ENCODE results near the gene PNRC1.
"Not testable (repeated sequence)": the region's sequence is repeated elsewhere in the genome, so short reads cannot be mapped to it uniquely, and the experiment has no call there.

The PNRC1 gene

DNA sequence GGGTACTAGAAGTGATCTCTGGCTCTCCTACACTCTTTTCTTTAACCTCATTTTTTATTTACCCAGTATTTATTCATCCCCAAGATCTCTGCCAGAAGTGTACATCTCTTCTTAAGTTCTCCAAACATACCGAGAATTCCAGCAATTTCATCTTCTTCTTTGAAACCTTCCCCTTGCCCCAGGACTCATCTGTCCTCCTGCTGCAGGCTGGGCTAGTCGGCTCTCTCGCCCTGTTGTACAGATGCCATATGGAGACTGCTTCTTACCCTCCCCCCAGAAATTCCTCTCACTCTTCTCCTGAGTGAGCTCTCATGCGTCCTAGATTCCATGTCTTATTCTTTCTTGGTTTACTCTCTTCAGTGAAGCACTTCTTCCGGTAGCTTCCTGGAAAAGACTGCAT, 21.9 kb upstream of the PNRC1 start:
- no peak overlapping the region for H3K27ac ChIP-seq (ENCODE audit: low read length)
- no peak overlapping the region for H3K9ac ChIP-seq (ENCODE audit: low read length)
- H3K4me1 ChIP-seq (ENCODE audit: low read length): no peaks in the 10 kb centered on the region
- H3K4me2 ChIP-seq (ENCODE audit: low read length): no peak overlapping the region
- no peak overlapping the region for H2AFZ ChIP-seq (ENCODE audit: low read depth, low read length)
- H3K9me3 ChIP-seq (ENCODE audit: insufficient read depth, low read length): no peaks in the 10 kb centered on the region
- no peaks in the 10 kb centered on the region for H3K79me2 ChIP-seq (ENCODE audit: low read length)
- no peak overlapping the region for H3K4me3 ChIP-seq (ENCODE audit: low read length)
- H3K27me3 ChIP-seq (ENCODE audit: low read depth, low read length): no peaks in the 10 kb centered on the region
- TF ChIP-seq, protein P1, sequence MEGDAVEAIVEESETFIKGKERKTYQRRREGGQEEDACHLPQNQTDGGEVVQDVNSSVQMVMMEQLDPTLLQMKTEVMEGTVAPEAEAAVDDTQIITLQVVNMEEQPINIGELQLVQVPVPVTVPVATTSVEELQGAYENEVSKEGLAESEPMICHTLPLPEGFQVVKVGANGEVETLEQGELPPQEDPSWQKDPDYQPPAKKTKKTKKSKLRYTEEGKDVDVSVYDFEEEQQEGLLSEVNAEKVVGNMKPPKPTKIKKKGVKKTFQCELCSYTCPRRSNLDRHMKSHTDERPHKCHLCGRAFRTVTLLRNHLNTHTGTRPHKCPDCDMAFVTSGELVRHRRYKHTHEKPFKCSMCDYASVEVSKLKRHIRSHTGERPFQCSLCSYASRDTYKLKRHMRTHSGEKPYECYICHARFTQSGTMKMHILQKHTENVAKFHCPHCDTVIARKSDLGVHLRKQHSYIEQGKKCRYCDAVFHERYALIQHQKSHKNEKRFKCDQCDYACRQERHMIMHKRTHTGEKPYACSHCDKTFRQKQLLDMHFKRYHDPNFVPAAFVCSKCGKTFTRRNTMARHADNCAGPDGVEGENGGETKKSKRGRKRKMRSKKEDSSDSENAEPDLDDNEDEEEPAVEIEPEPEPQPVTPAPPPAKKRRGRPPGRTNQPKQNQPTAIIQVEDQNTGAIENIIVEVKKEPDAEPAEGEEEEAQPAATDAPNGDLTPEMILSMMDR (IDR thresholded peaks at IDR 0.05; ENCODE audit: low read depth, low read length): no peak
- TF ChIP-seq EZH2phosphoT487 (IDR thresholded peaks at IDR 0.05; ENCODE audit: low read depth): no peak
- H4K20me1 ChIP-seq (ENCODE audit: insufficient read depth, low read length): no peaks in the 10 kb centered on the region
- H3K36me3 ChIP-seq (replicated peaks; ENCODE audit: low read depth, low read length): no peaks in the 10 kb centered on the region

GRCh38 chr6:89059227-89059626, 21.3 kb upstream of the PNRC1 start:
- no peak overlapping the region for H3K27ac ChIP-seq (ENCODE audit: low read length)
- no peak overlapping the region for H3K4me3 ChIP-seq (ENCODE audit: low read length)
- no peaks in the 10 kb centered on the region for H3K27me3 ChIP-seq (ENCODE audit: low read depth, low read length)
- no peaks in the 10 kb centered on the region for H3K4me1 ChIP-seq (ENCODE audit: low read length)
- no peak overlapping the region for H2AFZ ChIP-seq (ENCODE audit: low read depth, low read length)
- no peaks in the 10 kb centered on the region for H3K36me3 ChIP-seq (replicated peaks; ENCODE audit: low read depth, low read length)
- H3K9ac ChIP-seq (ENCODE audit: low read length): no peak overlapping the region
- no peaks in the 10 kb centered on the region for H3K9me3 ChIP-seq (ENCODE audit: insufficient read depth, low read length)
- H4K20me1 ChIP-seq (ENCODE audit: insufficient read depth, low read length): no peaks in the 10 kb centered on the region
- H3K4me2 ChIP-seq (ENCODE audit: low read length): no peak overlapping the region
- TF ChIP-seq, protein P1 (IDR thresholded peaks at IDR 0.05; ENCODE audit: low read depth, low read length): no peak
- no peak for TF ChIP-seq EZH2phosphoT487 (IDR thresholded peaks at IDR 0.05; ENCODE audit: low read depth)
- H3K79me2 ChIP-seq (ENCODE audit: low read length): no peaks in the 10 kb centered on the region

DNA sequence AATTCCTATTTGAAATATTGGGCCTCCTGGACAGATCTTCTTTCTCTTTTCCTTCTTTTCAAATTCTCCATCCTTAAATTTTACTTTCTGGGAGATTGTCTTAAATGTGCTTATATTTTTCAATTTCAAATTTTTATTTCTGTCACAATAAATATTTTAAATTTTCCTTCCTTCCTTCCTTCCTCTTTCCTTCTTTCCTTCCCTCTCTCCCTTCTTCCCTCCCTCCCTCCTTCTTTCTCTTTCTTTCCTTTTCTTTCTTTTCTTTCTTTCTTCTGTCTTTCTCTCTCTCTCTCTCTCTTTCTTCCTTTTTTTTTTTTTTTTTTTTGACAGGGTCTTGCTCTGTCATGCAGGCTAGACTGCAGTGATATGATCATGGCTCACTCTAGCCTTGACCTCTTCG, 16.7 kb upstream of the PNRC1 start:
- TF ChIP-seq EZH2phosphoT487 (IDR thresholded peaks at IDR 0.05; ENCODE audit: low read depth): no peak
- TF ChIP-seq, protein P1 (IDR thresholded peaks at IDR 0.05; ENCODE audit: low read depth, low read length): no peak
- no peaks in the 10 kb centered on the region for H3K9me3 ChIP-seq (ENCODE audit: insufficient read depth, low read length)
- H4K20me1 ChIP-seq (ENCODE audit: insufficient read depth, low read length): no peaks in the 10 kb centered on the region

DNA sequence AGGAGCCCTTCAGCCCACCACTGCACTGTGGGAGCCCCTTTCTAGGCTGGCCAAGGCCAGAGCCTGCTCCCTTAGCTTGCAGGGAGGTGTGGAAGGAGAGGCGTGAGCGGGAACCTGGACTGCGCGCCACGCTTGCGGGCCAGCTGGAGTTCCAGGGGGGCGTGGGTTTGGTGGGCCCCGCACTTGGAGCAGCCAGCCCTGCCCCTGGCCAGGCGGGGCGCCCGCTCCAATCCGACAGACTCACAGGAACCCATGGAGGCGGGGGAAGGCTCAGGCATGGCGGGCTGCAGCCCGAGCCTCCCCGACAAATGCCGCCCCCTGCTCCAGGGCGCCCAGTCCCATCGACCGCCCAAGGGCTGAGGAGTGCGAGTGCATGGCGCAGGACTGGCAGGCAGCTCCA, 15.6 kb upstream of the PNRC1 start:
- not testable (repeated sequence) for H3K36me3 ChIP-seq (replicated peaks; ENCODE audit: low read depth, low read length); H3K4me1 ChIP-seq (ENCODE audit: low read length); H3K27ac ChIP-seq (ENCODE audit: low read length); H2AFZ ChIP-seq (ENCODE audit: low read depth, low read length); H3K79me2 ChIP-seq (ENCODE audit: low read length); H3K9ac ChIP-seq (ENCODE audit: low read length); H3K27me3 ChIP-seq (ENCODE audit: low read depth, low read length); H3K4me2 ChIP-seq (ENCODE audit: low read length); H4K20me1 ChIP-seq (ENCODE audit: insufficient read depth, low read length); H3K9me3 ChIP-seq (ENCODE audit: insufficient read depth, low read length); H3K4me3 ChIP-seq (ENCODE audit: low read length)

More for the DNA sequence above, 16.7 kb upstream of the PNRC1 start:
- H3K27ac ChIP-seq (ENCODE audit: low read length): no peak overlapping the region
- no peak overlapping the region for H3K4me2 ChIP-seq (ENCODE audit: low read length)
- H3K36me3 ChIP-seq (replicated peaks; ENCODE audit: low read depth, low read length): no peaks in the 10 kb centered on the region
- no peaks in the 10 kb centered on the region for H3K79me2 ChIP-seq (ENCODE audit: low read length)
- no peak overlapping the region for H3K9ac ChIP-seq (ENCODE audit: low read length)
- no peak overlapping the region for H3K4me3 ChIP-seq (ENCODE audit: low read length)
- no peaks in the 10 kb centered on the region for H3K27me3 ChIP-seq (ENCODE audit: low read depth, low read length)
- H3K4me1 ChIP-seq (ENCODE audit: low read length): no peaks in the 10 kb centered on the region
- no peak overlapping the region for H2AFZ ChIP-seq (ENCODE audit: low read depth, low read length)

DNA sequence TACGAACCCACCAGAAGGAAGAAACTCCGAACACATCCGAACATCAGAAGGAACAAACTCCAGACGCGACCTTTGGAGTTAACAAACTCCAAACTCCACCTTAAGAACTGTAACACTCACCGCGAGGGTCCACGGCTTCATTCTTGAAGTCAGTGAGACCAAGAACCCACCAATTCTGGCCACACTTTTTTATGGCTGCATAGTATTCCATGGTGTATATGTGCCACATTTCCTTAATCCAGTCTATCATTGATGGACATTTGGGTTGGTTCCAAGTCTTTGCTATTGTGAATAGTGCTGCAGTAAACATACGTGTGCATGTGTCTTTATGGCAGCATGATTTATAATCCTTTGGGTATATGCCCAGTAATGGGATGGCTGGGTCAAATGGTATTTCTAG, 14.4 kb upstream of the PNRC1 start:
- H3K4me2 ChIP-seq (ENCODE audit: low read length); H2AFZ ChIP-seq (ENCODE audit: low read depth, low read length); H4K20me1 ChIP-seq (ENCODE audit: insufficient read depth, low read length); H3K4me1 ChIP-seq (ENCODE audit: low read length); H3K79me2 ChIP-seq (ENCODE audit: low read length); H3K36me3 ChIP-seq (replicated peaks; ENCODE audit: low read depth, low read length); H3K4me3 ChIP-seq (ENCODE audit: low read length); H3K27me3 ChIP-seq (ENCODE audit: low read depth, low read length); H3K9me3 ChIP-seq (ENCODE audit: insufficient read depth, low read length); H3K9ac ChIP-seq (ENCODE audit: low read length); H3K27ac ChIP-seq (ENCODE audit: low read length): not testable (repeated sequence)

Measured in OCI-LY3 (cell line).